GM20000 (cell line): ENCODE results near the gene EPHA1.

Experiments
- DNase-seq: peaks from one replicate; pipeline ENCODE4 v3.0.0; 2012; ENCODE audit warnings: low spot score
- CTCF ChIP-seq: IDR thresholded peaks from 2 replicates; pipeline ENCODE4 v1.5.1; 2012; ENCODE audit warnings: mild to moderate bottlenecking, control low read depth; ENCODE audit errors: extremely low read depth, missing control alignments

The EPHA1 gene

GRCh38 chr7:143373255-143373794 lies 35.3 kb downstream of the EPHA1 start:
- TF ChIP-seq CTCF, result no peak
- no peak for DNase-seq

- no peak for DNase-seq
- no peak for TF ChIP-seq CTCF
These were observed 36.6 kb downstream of the EPHA1 start for GRCh38 chr7:143372070-143372469.

GRCh38 chr7:143369678-143370651 lies 38.7 kb downstream of the EPHA1 start:
- DNase-seq, result no peak
- no peak for TF ChIP-seq CTCF

- TF ChIP-seq CTCF, result no peak
- DNase-seq, result no peak
These were observed 40.3 kb downstream of the EPHA1 start for GRCh38 chr7:143368387-143368786.

GRCh38 chr7:143367972-143368371 lies 40.7 kb downstream of the EPHA1 start:
- TF ChIP-seq CTCF, result no peak
- no peak for DNase-seq

GRCh38 chr7:143363016-143363937 lies 45.4 kb downstream of the EPHA1 start:
- no peak for TF ChIP-seq CTCF

More at GRCh38 chr7:143363016-143363937, 45.4 kb downstream of the EPHA1 start:
- DNase-seq, result no peak
